Measurements from ENCODE around the gene CRYGB.
"Not testable (repeated sequence)": the region's sequence is repeated elsewhere in the genome, so short reads cannot be mapped to it uniquely, and the experiment has no call there.

The CRYGB gene

DNA sequence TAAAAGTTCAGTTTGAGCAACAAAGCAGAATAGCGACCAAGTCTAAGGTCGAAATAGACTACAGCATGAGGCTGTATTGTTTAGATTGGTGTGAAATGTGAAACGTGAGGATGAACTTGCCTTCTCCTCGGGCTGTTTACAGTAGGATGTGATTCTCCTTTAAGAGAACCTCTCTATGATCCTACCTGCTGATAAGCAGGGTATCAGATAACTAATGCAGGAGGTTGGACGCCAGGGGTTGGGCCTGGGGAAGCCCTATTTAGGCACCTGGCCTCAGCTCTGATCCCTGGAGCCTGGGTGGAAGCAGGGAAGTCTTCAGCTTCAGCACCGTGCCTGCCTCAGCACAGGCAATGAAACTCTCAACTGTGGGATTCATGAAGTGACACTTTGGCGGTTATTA lies 33.0 kb downstream of the CRYGB start:
- DNase-seq (no peak), ATAC-seq (no peak)

DNA sequence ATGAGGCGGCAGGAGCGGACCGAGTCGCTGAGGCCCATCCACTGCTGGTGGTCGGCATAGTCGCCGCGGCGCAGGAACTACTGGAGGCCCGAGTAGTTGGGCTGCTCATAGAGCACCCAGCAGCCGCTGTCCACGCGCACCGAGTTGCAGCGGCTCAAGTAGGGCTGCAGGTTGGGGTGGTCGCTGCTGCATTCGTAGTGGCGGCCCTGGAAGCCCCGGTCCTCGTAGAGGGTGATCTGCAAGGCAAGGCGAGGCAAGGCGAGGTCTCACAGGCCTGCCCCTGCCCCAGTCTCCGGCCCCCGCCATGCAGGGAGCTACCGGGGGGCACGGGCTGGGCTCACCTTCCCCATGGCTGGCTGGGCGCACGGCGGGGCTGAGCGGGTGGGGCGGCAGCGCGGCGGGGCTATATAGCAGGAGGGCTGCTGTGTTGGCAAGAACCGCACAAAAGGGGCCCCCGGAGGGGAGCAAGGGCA lies 33.6 kb downstream of the CRYGB start:
- not testable (repeated sequence) for ATAC-seq, DNase-seq

DNA sequence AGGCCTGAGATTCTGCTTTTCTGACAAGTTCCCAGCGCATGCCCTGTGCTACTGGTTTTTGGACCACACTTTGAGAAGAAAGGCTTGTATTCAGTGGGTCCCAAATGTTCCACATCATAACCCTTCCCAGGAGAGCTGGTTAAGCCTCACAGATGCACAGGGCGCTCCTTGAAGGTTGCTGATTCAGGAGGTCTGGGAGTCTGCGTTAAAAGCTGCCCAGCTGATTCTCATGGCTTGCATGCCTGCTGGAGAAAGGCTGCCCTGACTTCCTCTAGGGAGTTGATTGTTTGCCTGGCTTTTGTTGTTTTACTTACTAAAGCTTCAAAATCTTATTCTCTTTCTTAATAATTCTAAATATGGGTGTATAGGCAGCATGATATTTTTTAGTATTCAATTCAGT lies 42.3 kb downstream of the CRYGB start:
- DNase-seq: no peak

DNA sequence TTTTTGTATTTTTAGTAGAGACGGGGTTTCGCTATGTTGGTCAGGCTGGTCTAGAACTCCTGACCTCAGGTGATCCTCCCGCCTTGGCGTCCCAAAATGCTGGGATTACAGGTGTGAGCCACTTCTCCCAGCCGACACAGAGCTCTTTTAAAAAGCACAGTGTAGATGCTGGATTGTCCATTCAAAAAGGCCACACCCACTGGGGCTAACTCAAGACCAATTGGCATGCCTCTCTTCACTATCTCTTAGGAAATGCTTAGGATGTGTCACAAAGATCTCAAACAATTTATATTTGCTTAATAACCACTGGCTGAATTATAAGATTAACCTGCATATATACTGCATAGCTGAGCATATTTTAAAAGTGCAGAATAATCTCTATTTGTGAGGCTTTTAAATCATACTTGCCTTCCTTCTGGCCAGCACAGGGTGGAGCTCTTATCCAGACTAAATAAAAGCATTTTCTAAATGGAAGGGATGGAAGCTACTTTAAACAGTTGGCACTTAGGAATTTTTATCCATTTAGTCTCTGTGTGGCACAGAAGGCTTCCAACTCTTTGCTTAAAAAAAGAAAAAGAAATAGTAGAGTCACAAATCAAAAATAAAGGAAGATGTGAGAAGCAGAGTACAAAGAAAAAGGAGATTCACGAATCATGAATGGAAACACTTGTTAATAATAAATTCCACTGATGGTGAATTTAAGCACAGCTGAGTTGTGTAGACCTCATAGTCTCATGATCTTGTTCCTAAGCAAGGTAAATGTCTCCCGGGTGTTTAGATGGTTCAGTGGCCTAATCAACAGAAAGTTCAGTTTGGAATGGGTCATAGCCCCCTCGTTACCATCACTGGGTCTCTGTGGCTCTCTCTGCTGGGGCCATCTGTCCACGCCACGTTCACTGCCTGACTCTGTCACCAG lies 44.0 kb downstream of the CRYGB start:
- no peak for DNase-seq
- ATAC-seq: no peak

More for the DNA sequence above, 42.3 kb downstream of the CRYGB start:
- no peak for ATAC-seq

DNA sequence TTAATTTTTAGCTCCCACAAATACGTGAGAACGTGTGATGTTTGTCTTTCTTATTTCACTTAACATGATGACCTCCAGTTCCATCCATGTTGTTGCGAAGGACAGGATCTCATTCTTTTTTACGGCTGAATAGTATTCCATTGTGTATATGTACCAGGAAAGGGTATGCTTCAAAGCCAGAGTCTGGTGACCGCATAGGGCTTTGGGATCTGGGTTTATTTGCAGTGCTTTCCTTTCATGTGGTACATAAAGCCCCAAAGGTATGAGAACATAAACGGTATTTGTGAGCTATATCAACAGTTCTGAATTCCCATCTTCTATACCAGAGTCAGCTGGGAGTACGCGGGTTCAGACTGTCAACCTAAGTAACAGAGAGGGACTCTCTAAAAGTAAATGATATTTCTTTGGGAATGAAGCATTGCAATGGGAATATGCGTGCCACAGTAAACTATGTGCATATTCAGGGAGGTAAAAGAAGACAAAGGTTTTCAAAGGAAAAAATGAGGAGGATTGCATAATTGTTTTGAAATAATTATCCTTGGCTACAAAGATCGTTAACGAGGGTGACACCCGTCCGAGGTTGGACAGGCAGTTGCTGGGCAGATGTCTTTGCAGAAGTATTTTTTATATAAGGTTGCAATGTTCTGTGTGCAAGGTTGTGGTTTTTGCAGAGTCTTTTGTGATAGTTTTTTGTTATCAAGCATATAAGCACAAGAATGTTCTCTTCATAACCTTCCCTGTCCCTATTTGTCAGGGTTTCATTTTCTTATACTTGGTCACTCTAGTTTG lies 46.1 kb downstream of the CRYGB start:
- ATAC-seq: no peak

DNA sequence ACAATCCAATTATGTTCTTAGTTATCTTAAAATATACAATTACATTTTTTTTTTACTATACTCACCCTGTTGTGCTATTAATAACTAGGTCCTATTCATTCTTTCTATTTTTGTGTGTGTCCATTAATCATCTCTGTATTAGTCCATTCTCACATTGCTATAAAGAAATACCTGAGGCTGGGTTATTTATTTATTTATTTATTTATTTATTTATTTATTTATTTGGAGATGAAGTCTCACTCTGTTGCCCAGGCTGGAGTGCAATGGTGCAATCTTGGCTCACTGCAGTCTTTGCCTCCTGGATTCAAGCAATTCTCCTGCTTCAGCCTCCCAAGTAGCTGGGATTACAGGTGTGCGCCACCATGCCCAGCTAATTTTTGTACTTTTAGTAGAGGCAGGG lies 47.3 kb downstream of the CRYGB start:
- not testable (repeated sequence) for ATAC-seq, DNase-seq

More for the DNA sequence above, 46.1 kb downstream of the CRYGB start:
- DNase-seq: no peak

DNA sequence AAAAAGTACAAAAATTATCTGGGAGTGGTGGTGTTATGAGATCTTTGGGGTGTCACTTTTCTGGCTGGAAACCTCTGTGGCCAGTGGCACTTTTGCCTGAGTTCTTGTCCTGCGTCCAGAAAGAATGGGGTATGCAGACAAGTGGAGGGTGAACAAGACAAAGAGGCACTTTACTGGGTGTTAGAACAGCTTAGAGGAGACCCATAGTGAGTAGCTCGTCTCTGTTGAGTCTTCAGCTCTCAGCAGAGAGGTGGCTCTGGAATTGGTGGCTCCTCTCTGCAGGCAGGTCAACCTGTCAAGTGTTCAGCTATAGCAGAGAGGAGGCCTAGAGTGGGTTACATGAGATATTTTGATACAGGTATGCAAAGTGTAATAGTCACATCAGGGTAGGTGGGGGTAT lies 47.7 kb downstream of the CRYGB start:
- ATAC-seq: no peak

DNA sequence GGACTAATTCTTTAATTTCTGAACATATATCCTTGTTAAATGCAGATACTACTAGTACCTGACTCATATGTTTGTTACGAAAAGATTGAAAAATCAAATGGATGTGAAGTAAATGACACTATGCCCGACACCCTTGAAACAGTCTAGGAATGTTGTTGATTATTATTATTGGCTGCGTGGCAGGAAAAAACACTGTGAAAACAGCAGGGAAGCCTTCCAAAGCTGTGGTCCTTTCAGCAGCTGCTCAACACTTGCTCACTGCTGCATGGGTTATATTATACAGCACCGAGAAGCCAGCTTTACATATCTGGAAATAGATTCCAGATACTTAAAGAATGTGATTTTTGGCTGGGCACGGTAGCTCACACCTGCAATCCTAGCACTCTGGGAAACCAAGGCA lies 48.2 kb downstream of the CRYGB start:
- DNase-seq (no peak), ATAC-seq (no peak)

More for the DNA sequence above, 47.7 kb downstream of the CRYGB start:
- no peak for DNase-seq

DNA sequence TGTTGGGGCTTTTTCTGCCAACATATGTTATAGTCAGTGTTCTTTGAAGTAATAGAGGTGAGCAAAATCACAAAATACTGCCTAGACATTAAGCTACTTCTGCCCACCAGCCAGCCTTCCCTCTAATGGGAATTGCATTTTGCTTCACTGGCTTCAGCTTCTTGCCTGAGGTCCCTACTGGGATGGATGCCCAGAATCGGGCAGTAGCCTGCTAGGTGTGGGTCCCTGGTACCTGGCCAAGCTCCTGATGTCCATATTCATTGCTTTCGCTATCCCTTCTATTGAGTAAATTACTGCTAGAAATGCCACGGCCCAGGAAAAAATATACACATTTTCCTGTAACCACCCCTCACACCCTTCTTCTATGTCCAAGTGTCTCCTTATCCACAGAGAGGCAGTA lies 48.6 kb downstream of the CRYGB start:
- no peak for ATAC-seq
- no peak for DNase-seq

DNA sequence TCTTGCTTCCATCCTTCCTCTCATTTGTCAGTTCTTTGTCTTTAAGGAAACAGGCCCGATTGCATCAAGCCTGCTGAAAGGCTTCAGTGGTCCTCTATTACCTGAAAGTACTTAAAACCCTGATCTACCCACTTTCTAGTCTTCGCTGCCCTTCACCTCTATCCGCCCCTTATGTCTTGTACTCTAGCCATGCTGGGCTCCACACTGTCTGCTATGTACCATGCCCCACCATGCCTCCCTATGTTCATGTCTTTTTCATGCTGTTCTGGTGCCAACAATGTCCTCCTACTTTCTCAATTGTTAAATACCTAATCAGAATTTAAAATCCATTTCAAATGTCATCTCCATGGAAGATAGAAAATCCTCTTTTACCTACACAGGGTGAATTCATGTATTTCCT lies 49.9 kb downstream of the CRYGB start:
- no peak for ATAC-seq
- no peak for DNase-seq

DNA sequence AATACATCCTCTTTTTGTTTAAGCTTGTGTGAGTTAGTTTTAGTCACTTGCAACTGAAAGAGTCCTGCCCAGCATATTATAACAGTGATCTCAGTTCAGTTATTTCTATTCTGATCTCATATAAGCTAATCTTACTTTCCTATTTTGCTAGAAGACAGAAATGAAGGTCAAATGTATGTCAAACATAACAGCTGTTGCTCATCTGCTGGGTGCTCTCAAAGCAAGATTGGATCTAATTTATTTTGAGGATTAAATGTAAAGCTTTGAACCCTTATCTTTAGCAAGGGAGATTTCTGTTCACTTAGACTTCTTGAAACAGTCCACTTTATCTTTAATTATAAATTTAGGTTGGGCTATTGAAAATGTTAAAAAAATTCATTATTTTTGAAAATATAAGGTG lies 52.8 kb downstream of the CRYGB start:
- ATAC-seq (no peak), DNase-seq (no peak)

Measured in stimulated activated naive CD8-positive, alpha-beta T cell treated with anti-CD3 and anti-CD28 coated beads, Interleukin-15, Interleukin-2, amounts not matched to agents 100 U/mL and 50 U/mL, for 24 hours (primary cell).